Measurements from ENCODE around the gene AUTS2. TPM values are rescaled to one million over a fixed set of nuclear protein-coding genes. Genes with fewer than 3 reads are reported as not detected.

Gene AUTS2
- total and polyA plus RNA-seq, 2 of the 8 experiments (the other 6 are each of a cell fraction or from before 2014, with no cell fraction given), result 25.9 to 101 TPM

GRCh38 chr7:70319057-70319456 lies 720.8 kb downstream of the AUTS2 start (continued):
- TF ChIP-seq, protein P1, sequence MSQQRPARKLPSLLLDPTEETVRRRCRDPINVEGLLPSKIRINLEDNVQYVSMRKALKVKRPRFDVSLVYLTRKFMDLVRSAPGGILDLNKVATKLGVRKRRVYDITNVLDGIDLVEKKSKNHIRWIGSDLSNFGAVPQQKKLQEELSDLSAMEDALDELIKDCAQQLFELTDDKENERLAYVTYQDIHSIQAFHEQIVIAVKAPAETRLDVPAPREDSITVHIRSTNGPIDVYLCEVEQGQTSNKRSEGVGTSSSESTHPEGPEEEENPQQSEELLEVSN (IDR thresholded peaks at IDR 0.05), result no peak
- no peak for TF ChIP-seq RBBP5 (IDR thresholded peaks at IDR 0.05; ENCODE audit: borderline replicate concordance, low read depth, low read length)
- no peak for TF ChIP-seq CBX5 (IDR thresholded peaks at IDR 0.05; ENCODE audit: low read depth, low read length)
